Muscle layer of colon (tissue), 2 donors: ENCODE measurements around the gene DBF4.
A peak's percentile ranks its signal among the peaks of the same experiment; 100 is the strongest.
"Not testable (repeated sequence)": the region's sequence is repeated elsewhere in the genome, so short reads cannot be mapped to it uniquely, and the experiment has no call there.

Experiments used
- H3K27ac ChIP-seq: one replicate; pipeline ENCODE4 v1.7.0; 2013; ENCODE audit warnings: low read depth, mild to moderate bottlenecking, low read length, moderate library complexity
- H3K27me3 ChIP-seq, 2 donors: one replicate each; pipeline ENCODE4 v1.7.0; 2013; ENCODE audit warnings: low read length in 2 of 2, mild to moderate bottlenecking in 2 of 2; ENCODE audit not compliant: insufficient read depth in 2 of 2, control insufficient read depth in 1 of 2
- H3K36me3 ChIP-seq: one replicate; pipeline ENCODE4 v1.7.0; 2013; ENCODE audit warnings: mild to moderate bottlenecking, low read length; ENCODE audit not compliant: insufficient read depth
- H3K4me1 ChIP-seq: one replicate; pipeline ENCODE4 v1.7.0; 2013; ENCODE audit warnings: mild to moderate bottlenecking, low read length; ENCODE audit not compliant: insufficient read depth
- H3K4me3 ChIP-seq, 2 donors: one replicate each; pipeline ENCODE4 v1.7.0; 2013; ENCODE audit warnings: low read length in 2 of 2, low read depth in 1 of 2, mild to moderate bottlenecking in 1 of 2, moderate library complexity in 1 of 2
- H3K9ac ChIP-seq: one replicate; pipeline ENCODE4 v1.7.0; 2013; ENCODE audit warnings: low read length
- H3K9me3 ChIP-seq: one replicate; pipeline ENCODE4 v1.7.0; 2013; ENCODE audit warnings: mild to moderate bottlenecking, low read length
- donor health status: abdominal sarcoma.
- donor health status: Adenocarcinoma of cecum.

The DBF4 gene

DNA sequence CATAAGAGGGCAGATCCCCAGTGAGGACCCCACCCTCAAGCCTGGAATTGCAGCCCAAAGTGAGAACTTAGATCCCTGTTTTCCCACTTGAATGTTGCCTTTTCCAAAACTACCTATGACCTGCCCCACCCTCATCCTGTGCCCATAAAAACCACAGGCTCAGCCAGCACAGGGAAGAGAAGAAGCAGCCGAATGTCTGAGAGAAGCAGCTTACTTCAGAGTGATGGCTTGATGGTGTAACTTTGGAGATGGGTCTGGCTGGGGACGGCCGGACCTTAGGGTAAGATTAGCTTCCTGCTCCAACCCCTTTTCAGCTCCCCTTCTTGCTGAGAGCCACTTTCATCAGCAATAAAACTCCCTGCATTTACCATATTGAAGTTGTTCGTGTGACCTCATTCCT, 5.8 kb upstream of the DBF4 start:
- Histone ChIP-seq H3K27me3 (no peaks in the 10 kb centered on the region), H3K9ac (no peak overlapping the region), H3K4me3 (no peak overlapping the region), H3K36me3 (no peaks in the 10 kb centered on the region), H3K9me3 (peaks cover 5% of the 10 kb centered on the region), H3K27ac (no peak overlapping the region), H3K4me1 (peaks cover 14% of the 10 kb centered on the region)

DNA sequence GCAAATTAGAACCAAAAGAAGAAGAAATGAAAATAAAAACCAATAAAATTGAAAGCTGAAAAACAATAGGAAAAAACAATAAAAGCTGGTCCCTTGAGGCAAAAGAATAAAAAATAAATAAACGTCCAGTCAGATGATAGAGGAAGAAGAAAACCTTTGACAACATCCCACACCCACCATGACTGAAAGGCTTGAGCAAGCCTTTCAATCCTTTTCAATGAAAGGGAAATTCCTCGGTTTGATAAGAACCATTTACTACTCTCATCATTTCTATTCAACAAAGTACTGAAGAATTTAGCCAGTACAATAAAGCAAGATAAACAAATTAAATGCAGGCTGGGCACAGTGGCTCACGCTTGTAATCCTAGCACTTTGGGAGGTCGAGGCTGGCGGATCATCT, 3.9 kb upstream of the DBF4 start:
- peaks cover 14% of the 10 kb centered on the region for H3K4me1 ChIP-seq
- H3K27ac ChIP-seq, result no peak overlapping the region
- no peaks in the 10 kb centered on the region for H3K36me3 ChIP-seq
- no peak overlapping the region for H3K9ac ChIP-seq
- H3K9me3 ChIP-seq, result no peaks in the 10 kb centered on the region
- no peak overlapping the region for H3K4me3 ChIP-seq
- no peaks in the 10 kb centered on the region for H3K27me3 ChIP-seq

DNA sequence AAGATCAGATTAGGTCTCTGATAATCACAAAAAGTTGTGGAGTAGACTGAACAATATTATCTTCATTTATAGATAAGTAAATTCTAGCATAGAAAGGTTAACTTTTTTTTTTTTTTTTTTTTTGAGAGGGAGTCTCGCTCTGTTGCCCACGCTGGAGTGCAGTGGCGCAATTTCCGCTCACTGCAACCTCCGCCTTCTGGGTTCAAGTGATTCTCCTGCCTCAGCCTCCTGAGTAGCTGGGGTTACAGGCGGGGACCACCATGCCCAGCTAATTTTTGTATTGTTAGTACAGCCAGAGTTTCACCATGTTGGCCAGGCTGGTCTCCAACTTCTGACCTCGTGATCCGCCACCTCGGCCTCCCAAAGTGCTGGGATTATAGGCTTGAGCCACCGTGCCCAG, 3.0 kb upstream of the DBF4 start:
- not testable (repeated sequence) for H3K36me3 ChIP-seq, H3K27me3 ChIP-seq, H3K27ac ChIP-seq, H3K9ac ChIP-seq, H3K9me3 ChIP-seq, H3K4me3 ChIP-seq
- peaks cover 14% of the 10 kb centered on the region for H3K4me1 ChIP-seq

DNA sequence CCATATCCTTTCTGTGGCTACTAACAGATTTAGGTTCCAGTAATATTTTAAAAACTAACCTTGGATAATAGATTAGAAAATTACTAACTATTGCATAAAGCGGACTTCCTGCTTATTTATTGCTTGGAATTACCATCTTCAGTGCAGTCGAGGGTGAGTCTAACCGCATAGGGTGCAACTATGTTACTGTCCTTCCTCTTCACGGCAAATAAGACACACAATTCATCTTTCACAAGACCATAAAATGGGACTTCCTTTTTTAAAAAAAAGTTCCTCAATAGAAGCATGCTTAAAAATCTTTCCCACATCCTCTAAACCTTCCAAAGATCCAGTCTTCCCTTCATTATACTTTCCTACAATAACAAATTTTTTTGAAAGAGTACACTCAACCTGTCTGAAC, 2.2 kb upstream of the DBF4 start:
- Histone ChIP-seq H3K36me3 (no peaks in the 10 kb centered on the region), H3K4me3 (no peak overlapping the region), H3K9me3 (no peaks in the 10 kb centered on the region), H3K27me3 (no peaks in the 10 kb centered on the region), H3K9ac (no peak overlapping the region), H3K27ac (no peak overlapping the region), H3K4me1 (peaks cover 14% of the 10 kb centered on the region)

DNA sequence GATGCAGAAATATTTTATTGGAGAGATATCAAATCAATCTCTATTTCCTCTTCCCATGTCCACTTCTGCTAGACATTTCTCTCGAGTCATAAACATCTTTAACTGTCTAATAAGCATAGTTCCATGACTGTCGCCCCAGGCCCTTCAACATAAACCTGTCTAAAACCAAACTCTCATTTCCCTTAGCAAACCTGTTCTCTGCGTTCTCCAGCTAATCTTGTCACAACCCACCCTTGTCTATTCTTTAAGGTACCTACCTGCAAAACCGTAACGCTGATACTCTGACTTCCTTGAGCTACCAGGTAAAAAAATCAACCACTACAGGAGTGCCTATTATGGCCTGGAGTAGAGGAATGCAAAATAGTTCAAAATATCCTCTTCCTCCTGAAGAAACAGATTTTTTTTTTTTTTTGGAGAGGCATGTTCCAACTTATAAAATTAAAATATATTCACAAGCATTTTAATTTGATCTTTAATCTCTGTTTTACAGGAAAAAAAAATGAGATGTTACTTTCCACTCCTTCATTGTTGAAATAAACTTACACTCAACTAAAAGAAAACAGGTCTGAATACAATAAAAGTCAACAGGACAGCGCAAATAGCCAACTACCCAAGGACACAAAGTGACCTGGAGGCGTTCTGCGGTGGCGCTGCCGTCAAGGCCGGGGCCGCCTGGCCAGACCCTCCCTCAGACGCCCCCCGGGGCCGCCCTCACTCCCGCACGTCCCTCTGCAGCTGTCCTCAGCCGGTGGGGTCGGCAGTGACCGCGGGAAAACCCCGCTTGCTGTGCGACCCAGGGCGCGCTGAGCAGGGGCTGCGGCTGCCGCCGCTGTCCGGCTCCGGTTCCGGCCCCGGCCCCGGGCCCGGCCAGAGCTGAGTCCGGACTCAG, 898 bp upstream of the DBF4 start:
- Histone ChIP-seq H3K9me3 (no peaks in the 10 kb centered on the region), H3K4me3 (peak overlapping the region; percentile 84 to 90), H3K9ac (peak overlapping the region; percentile 0), H3K4me1 (peaks cover 14% of the 10 kb centered on the region), H3K27ac (peak overlapping the region; percentile 66), H3K27me3 (no peaks in the 10 kb centered on the region), H3K36me3 (no peaks in the 10 kb centered on the region)

DNA sequence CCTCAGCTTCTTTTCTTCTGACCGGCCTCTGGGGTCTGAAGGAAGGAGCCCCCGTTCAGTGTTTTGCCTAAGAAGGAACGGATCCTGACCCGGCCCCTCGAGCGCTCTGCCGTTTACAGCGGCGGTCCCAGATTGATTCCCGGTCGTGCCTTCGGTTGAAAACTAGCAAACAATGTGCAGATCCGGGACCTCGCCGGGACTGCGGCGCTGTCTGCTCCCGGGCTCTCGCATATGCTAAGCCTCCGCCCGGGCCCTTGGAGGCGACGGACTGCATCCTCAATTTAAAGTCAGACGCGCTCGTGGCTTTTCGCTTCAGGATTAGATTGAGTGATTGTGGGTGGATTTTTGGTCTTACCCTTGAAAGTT, 559 bp downstream of the DBF4 start:
- no peaks in the 10 kb centered on the region for H3K36me3 ChIP-seq
- H3K27ac ChIP-seq, result peak overlapping the region; percentile 83
- no peaks in the 10 kb centered on the region for H3K9me3 ChIP-seq
- peaks cover 14% of the 10 kb centered on the region for H3K4me1 ChIP-seq
- peak overlapping the region; percentile 63 for H3K9ac ChIP-seq
- H3K27me3 ChIP-seq, result no peaks in the 10 kb centered on the region
- peak overlapping the region; percentile 84 to 90 for H3K4me3 ChIP-seq

DNA sequence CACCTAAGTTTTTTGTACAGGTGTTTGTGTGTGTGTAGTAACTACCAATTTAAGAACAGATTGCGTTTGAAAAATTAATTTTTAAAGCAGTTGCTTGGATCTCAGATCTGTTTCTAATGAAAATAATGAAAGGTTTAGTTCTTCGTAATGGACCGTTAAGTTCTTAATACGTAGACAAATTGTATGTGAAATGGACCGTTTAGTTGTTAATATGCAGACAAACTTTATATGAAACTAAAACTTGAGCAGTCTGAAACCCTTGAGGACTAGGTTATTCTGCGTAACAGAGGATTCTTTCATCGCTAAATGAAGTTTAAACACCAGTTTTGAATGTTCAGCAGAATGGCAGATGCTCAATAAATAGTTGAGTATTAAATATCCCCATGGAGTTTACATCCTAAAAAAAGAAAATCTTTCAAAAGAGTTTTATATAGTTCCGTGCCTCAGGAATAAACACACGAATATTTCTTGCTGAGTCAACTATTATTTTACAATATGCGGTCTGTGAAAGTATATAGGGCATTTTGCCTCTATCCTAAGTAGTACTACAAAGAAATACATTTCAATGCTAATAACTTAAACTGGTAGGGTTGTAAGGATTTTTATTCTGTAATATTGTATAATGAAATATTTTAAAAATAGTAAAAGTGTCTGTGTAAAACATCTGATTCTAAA, 1.2 kb downstream of the DBF4 start:
- H3K9ac ChIP-seq, result peak overlapping the region; percentile 63
- H3K27me3 ChIP-seq, result no peaks in the 10 kb centered on the region
- H3K4me3 ChIP-seq, result peak overlapping the region; percentile 84 to 90
- H3K4me1 ChIP-seq, result peaks cover 14% of the 10 kb centered on the region
- no peaks in the 10 kb centered on the region for H3K36me3 ChIP-seq
- peak overlapping the region; percentile 83 for H3K27ac ChIP-seq
- H3K9me3 ChIP-seq, result no peaks in the 10 kb centered on the region

DNA sequence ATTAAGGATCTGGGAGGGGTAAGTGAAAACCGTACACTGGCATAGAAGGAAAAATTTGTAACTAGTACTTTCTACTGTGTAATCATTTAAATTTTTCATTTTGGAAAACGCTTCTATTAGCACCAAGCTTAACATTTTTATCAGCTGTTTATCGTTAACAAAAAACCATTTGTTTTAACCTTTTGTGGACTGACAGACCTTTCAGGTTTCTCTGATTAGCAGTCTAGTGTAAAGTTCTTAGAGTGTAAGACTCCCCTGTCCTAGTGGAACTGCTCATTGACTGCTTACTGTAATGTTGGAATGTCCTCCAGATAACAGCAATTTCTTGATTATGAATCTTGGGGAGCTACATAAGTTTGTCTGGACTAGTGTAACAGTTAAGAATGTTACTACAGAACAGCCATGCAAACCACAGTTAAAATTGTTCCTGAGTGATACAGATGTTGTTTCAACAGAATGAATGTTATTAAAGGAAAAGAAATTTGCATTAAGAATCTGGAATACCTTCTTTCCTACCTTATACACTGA, 2.0 kb downstream of the DBF4 start:
- Histone ChIP-seq H3K36me3 (no peaks in the 10 kb centered on the region), H3K4me1 (peaks cover 14% of the 10 kb centered on the region), H3K9ac (no peak overlapping the region), H3K4me3 (no peak overlapping the region), H3K27me3 (no peaks in the 10 kb centered on the region), H3K27ac (no peak overlapping the region), H3K9me3 (no peaks in the 10 kb centered on the region)

DNA sequence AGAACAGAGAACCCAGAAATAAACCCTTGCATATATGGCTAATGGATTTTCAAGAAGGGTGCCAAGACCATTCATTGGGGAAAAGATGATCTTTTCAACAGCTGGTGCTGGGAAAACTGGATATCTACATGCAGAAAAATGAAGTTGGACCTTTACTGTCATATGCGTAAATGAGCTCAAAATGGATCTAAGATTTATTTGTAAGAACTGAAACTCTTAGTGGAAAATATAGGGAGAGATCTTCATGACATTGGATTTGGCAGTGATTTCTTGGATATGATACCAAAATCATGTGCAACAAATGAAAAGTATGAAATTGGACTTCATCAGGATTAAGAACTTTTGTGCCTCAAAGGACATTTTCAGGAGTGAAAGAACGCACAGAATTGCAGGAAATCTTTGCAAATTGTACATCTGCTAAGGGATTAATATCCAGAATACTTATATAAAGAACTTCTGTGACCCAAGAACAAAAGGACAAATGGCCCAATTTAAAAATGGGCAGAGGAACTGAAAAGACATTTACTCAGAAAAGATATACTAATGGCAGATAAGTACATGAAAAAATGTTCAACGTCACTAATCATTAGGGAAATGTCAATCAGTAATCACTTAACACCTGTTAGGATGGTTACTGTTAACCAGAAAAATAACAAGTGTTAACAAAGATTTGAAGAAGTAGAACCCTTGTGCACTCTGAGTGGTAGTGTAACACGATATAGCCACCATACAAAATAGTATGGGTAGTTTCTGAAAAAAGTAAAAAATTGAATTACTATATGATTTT, 6.1 kb downstream of the DBF4 start:
- no peak overlapping the region for H3K9ac ChIP-seq
- H3K27ac ChIP-seq, result no peak overlapping the region
- H3K4me1 ChIP-seq, result no peaks in the 10 kb centered on the region
- no peaks in the 10 kb centered on the region for H3K9me3 ChIP-seq
- H3K36me3 ChIP-seq, result no peaks in the 10 kb centered on the region
- no peak overlapping the region for H3K4me3 ChIP-seq
- no peaks in the 10 kb centered on the region for H3K27me3 ChIP-seq

DNA sequence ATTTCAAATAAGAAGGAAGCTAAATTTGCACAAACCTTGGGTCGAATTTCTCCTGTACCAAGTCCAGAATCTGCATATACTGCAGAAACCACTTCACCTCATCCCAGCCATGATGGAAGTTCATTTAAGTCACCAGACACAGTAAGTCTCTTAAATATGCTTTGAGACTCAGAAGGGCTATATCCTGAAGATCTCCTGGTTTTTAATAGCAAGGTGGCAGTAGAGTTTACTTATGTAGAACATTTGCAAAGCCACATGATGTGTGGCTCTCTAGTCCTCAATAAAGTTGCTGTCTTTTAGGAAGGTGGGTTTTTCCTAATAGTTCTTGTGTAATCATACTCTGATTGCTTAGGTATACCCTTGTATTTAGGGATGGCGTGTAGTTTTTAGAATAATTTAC, 8.7 kb downstream of the DBF4 start:
- H3K9me3 ChIP-seq, result no peaks in the 10 kb centered on the region
- H3K4me1 ChIP-seq, result no peaks in the 10 kb centered on the region

DNA sequence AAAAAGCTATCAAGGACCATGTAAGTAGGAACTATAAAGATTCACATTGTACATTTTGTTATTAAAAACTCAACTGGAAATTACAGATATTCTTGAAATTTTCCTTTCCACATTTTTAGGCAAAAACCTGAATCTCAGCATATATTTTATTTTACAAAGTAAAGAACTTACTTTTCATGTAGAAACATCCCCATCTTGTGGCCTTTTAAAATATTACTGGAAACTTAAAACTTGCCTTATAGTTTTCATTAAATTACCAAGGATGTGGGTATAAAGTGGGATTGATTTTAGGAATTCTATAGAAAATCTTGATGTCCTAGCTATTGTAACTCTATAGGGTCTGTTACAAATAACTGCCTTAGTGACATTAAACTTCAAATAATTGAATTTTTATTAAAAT, 10.6 kb downstream of the DBF4 start:
- Histone ChIP-seq H3K9me3 (no peaks in the 10 kb centered on the region), H3K36me3 (no peaks in the 10 kb centered on the region), H3K4me1 (no peaks in the 10 kb centered on the region), H3K4me3 (no peak overlapping the region), H3K27me3 (no peaks in the 10 kb centered on the region), H3K27ac (no peak overlapping the region), H3K9ac (no peak overlapping the region)

More for the DNA sequence above, 8.7 kb downstream of the DBF4 start:
- no peak overlapping the region for H3K27ac ChIP-seq
- no peak overlapping the region for H3K9ac ChIP-seq
- no peaks in the 10 kb centered on the region for H3K36me3 ChIP-seq
- H3K4me3 ChIP-seq, result no peak overlapping the region
- H3K27me3 ChIP-seq, result no peaks in the 10 kb centered on the region
